ENCODE data around the gene ZNF462.
"Not testable (repeated sequence)": the region's sequence is repeated elsewhere in the genome, so short reads cannot be mapped to it uniquely, and the experiment has no call there.

ZNF462 gene

GRCh38 chr9:106964822-106965525 lies 102.0 kb downstream of the ZNF462 start:
- DNase-seq, result no peak

GRCh38 chr9:106966481-106966880 lies 103.5 kb downstream of the ZNF462 start:
- DNase-seq, result peak; percentile 40

- peak; percentile 40 for DNase-seq
Observed at GRCh38 chr9:106969696-106970095, 106.7 kb downstream of the ZNF462 start.

GRCh38 chr9:106970219-106970975 lies 107.4 kb downstream of the ZNF462 start:
- DNase-seq, result no peak

GRCh38 chr9:106970976-106971457 lies 108.1 kb downstream of the ZNF462 start:
- DNase-seq, result no peak

GRCh38 chr9:106972082-106972481 lies 109.1 kb downstream of the ZNF462 start:
- no peak for DNase-seq

- no peak for DNase-seq
Observed at GRCh38 chr9:106974341-106974740, 111.4 kb downstream of the ZNF462 start.

- no peak for DNase-seq
Observed at GRCh38 chr9:106976772-106977171, 113.8 kb downstream of the ZNF462 start.

- DNase-seq, result no peak
Observed at GRCh38 chr9:106980551-106981101, 117.7 kb downstream of the ZNF462 start.

- DNase-seq, result no peak
Observed at GRCh38 chr9:106981396-106982287, 118.7 kb downstream of the ZNF462 start.

GRCh38 chr9:106982636-106983035 lies 119.7 kb downstream of the ZNF462 start:
- no peak for DNase-seq

GRCh38 chr9:106983346-106983745 lies 120.4 kb downstream of the ZNF462 start:
- DNase-seq, result no peak

- not testable (repeated sequence) for DNase-seq
Observed at GRCh38 chr9:106989904-106990303, 126.9 kb downstream of the ZNF462 start.

GRCh38 chr9:106992186-106992585 lies 129.2 kb downstream of the ZNF462 start:
- DNase-seq, result no peak

GRCh38 chr9:106993603-106994002 lies 130.6 kb downstream of the ZNF462 start:
- no peak for DNase-seq

GRCh38 chr9:106994463-106994862 lies 131.5 kb downstream of the ZNF462 start:
- no peak for DNase-seq

GRCh38 chr9:107000218-107000617 lies 137.3 kb downstream of the ZNF462 start:
- no peak for DNase-seq

GRCh38 chr9:107005201-107005600 lies 142.2 kb downstream of the ZNF462 start:
- no peak for DNase-seq

- peak; percentile 34 for DNase-seq
Observed at GRCh38 chr9:107007402-107007801, 144.4 kb downstream of the ZNF462 start.

GRCh38 chr9:107008011-107008410 lies 145.0 kb downstream of the ZNF462 start:
- DNase-seq, result peak; percentile 51

- no peak for DNase-seq
Observed at GRCh38 chr9:107008447-107008846, 145.5 kb downstream of the ZNF462 start.

- peak; percentile 66 for DNase-seq
Observed at GRCh38 chr9:107016383-107016782, 153.4 kb downstream of the ZNF462 start.

Measured in NCI-H69 (cell line).